ENCODE results near the gene MRPS31.

Gene MRPS31

GRCh38 chr13:40770934-40771618 is at the start of gene MRPS31:
Gene MRPS31 (minus strand): TSS chr13:40771190. CDS start chr13:40771136, 54 bp downstream.
- peak; percentile 74 to 79 for DNase-seq (ENCODE audit: low read depth in 2 of 2)

- DNase-seq (ENCODE audit: low read depth in 2 of 2): no peak
Observed at GRCh38 chr13:40819797-40820315, 48.9 kb upstream of the MRPS31 start.

DNA sequence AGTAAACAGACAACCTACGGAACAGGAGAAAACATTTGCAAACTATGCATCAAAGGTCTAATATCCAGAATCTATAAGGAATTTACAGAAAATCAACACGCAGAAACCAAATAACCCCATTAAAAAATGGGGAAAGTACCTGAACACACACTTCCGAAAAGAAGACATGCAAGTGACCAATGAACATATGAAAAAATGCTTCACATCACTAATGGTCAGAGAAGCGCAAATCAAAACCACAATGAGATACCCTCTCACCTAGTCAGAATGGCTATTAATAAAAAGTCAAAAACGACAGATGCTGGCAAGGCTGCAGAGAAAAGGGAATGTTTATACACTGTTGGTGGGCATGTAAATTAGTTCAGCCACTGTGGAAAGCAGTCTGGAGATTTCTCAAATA is 47.9 kb upstream of the MRPS31 start:
- no peak for DNase-seq (ENCODE audit: low read depth in 2 of 2)

- DNase-seq (ENCODE audit: low read depth in 2 of 2): no peak
Observed at GRCh38 chr13:40814803-40815202, 43.8 kb upstream of the MRPS31 start.

- DNase-seq (ENCODE audit: low read depth in 2 of 2): no peak
Observed at GRCh38 chr13:40813667-40814454, 42.9 kb upstream of the MRPS31 start.

GRCh38 chr13:40812724-40813445 is 41.9 kb upstream of the MRPS31 start:
- DNase-seq (ENCODE audit: low read depth in 2 of 2): no peak

DNA sequence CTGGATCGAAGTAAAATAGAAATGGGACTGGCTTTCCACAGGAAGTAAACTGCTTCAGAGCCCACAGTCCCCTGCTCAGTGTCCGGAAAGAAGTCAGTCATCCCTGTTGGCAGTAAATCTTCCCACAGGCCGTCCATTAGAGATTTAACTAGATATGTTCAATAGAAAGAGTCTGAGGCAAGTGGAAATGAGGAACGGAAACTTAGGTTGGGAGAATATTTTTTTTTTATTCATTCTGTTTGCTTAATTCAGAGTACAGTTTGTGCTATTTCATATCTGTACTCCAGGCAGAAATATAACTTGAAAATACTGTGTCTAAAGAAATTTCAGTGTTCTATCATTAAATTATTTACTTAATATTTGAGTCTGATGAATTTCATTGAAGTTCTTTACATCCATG is 41.1 kb upstream of the MRPS31 start:
- no peak for DNase-seq (ENCODE audit: low read depth in 2 of 2)

- DNase-seq (ENCODE audit: low read depth in 2 of 2): no peak
Observed at GRCh38 chr13:40809471-40809870, 38.5 kb upstream of the MRPS31 start.

- no peak for DNase-seq (ENCODE audit: low read depth in 2 of 2)
Observed at GRCh38 chr13:40806241-40806640, 35.3 kb upstream of the MRPS31 start.

DNA sequence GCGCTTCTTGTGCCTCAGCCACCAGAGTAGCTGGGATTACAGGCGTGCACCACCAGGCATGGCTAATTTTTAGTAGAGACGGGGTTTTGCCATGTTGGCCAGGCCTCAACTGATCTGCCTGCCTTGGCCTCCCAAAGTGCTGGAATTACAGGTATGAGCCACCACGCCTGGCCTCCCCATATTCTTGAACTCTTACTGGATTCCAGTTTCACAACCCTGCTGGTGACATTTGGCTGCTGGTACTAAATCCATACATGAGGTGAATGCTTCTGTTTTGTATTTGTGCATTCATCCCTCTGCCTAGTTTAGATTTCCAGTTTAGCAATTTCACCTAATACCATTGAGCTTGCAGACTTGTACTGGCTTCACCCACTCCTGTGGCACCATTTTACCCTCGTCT is 32.3 kb upstream of the MRPS31 start:
- no peak for DNase-seq (ENCODE audit: low read depth in 2 of 2)

- DNase-seq (ENCODE audit: low read depth in 2 of 2): no peak
Observed at GRCh38 chr13:40801255-40802217, 30.5 kb upstream of the MRPS31 start.

- DNase-seq (ENCODE audit: low read depth in 2 of 2): no peak
Observed at GRCh38 chr13:40800559-40800958, 29.6 kb upstream of the MRPS31 start.

GRCh38 chr13:40799508-40799907 is 28.5 kb upstream of the MRPS31 start:
- DNase-seq (ENCODE audit: low read depth in 2 of 2): no peak

DNA sequence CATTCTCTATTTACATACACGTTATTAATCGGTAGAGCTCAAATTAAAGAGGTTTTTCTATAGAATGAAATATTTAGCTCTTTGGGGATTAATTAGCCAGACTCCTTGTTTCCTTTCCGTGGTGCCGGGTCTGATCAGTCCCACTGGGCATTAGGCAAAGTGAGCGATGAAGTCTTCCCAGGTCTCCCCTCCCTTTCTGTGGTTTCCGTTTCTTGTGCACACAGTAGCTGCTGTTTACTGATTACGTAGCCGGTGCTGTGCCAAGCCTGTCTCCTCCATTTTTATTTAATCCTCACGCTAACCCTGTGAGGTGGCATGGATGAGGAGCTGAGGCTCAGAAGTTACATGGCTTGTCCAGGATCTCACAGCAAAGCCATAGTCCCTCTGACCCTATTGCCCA is 27.4 kb upstream of the MRPS31 start:
- DNase-seq (ENCODE audit: low read depth in 2 of 2): no peak

- no peak for DNase-seq (ENCODE audit: low read depth in 2 of 2)
Observed at GRCh38 chr13:40796649-40797048, 25.7 kb upstream of the MRPS31 start.

DNA sequence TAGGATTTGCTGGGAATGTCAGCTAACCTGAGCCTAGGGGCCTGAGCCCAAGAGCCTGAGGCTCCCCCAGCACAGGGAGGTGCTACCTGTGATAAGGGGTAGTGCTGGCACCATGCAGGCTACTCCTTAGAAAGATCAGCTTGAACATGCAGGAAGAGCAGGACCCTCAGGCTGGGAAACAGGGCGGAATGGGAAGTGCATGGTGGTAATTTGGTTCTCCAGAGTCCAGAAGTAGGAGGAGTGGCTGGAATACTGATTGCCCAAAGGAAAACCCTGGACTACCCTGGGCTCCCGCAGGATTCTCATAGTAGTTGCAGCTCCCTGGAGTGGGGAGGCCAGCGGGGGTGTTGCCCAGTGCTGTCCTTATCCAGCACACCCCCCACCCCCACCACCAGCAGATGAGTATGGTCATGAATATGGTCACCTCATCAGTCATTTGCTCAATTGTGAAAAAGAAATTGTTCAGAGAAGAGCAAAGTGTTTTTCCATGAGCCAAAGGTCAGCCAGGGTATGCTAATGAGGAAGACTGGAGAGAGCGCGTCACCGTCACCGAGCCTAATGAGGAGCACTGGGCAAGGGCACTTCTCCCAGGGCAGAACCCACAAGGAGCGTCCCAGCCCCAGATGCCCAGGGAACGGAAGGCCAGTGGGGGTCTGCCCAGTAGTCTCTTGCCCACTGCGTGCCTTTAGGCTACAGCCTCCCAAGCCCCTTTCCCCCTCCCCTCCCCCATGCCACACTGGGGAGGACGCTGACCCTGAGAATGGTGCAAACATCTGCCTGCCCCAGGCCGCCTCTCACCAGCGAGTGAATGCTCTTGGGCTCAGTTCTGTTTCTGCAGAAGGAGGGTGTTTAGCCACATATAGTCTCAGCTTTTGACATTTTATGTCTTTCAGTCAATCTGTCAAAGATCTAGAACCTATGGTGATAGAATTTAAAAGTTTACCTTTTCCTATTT is 23.7 kb upstream of the MRPS31 start:
- no peak for DNase-seq (ENCODE audit: low read depth in 2 of 2)

- DNase-seq (ENCODE audit: low read depth in 2 of 2): no peak
Observed at GRCh38 chr13:40793339-40793738, 22.3 kb upstream of the MRPS31 start.

- DNase-seq (ENCODE audit: low read depth in 2 of 2): no peak
Observed at GRCh38 chr13:40792284-40793051, 21.5 kb upstream of the MRPS31 start.

- no peak for DNase-seq (ENCODE audit: low read depth in 2 of 2)
Observed at GRCh38 chr13:40790154-40790616, 19.2 kb upstream of the MRPS31 start.

All from fibroblast of skin of left biceps (primary cell).